ENCODE measurements around the gene EXOC7.

- TF ChIP-seq POLR2AphosphoS5 (IDR thresholded peaks at IDR 0.05; ENCODE audit: borderline replicate concordance, low read depth, low read length) (no peak), EZH2 (IDR thresholded peaks at IDR 0.05) (no peak)
Observed at GRCh38 chr17:76142039-76142584, 38.5 kb upstream of the EXOC7 start.

All from SK-N-MC (cell line).